ENCODE results near the gene EHMT2.
A peak's percentile ranks its signal among the peaks of the same experiment; 100 is the strongest.

EHMT2 gene

GRCh38 chr6:31837369-31838113, 60.0 kb downstream of the EHMT2 start:
- DNase-seq (ENCODE audit: low read depth): no peak
- peak overlapping the region; percentile 97 for H3K4me3 ChIP-seq (ENCODE audit: low read depth, low read length)
- TF ChIP-seq CTCF (conservative IDR thresholded peaks at IDR 0.05; ENCODE audit: low read depth, low read length): no peak

GRCh38 chr6:31836474-31837368, 60.8 kb downstream of the EHMT2 start:
- H3K4me3 ChIP-seq (ENCODE audit: low read depth, low read length): peak overlapping the region; percentile 97
- TF ChIP-seq CTCF (conservative IDR thresholded peaks at IDR 0.05; ENCODE audit: low read depth, low read length): peak; percentile 42
- DNase-seq (ENCODE audit: low read depth): peak; percentile 69

- H3K4me3 ChIP-seq (ENCODE audit: low read depth, low read length): peak overlapping the region; percentile 97
- DNase-seq (ENCODE audit: low read depth): peak; percentile 23
- no peak for TF ChIP-seq CTCF (conservative IDR thresholded peaks at IDR 0.05; ENCODE audit: low read depth, low read length)
These were observed 61.4 kb downstream of the EHMT2 start for GRCh38 chr6:31836047-31836473.

- H3K4me3 ChIP-seq (ENCODE audit: low read depth, low read length): peak overlapping the region; percentile 97
- DNase-seq (ENCODE audit: low read depth): peak; percentile 86
- TF ChIP-seq CTCF (conservative IDR thresholded peaks at IDR 0.05; ENCODE audit: low read depth, low read length): no peak
These were observed 62.9 kb downstream of the EHMT2 start for GRCh38 chr6:31834367-31835250.

- no peak overlapping the region for H3K4me3 ChIP-seq (ENCODE audit: low read depth, low read length)
- no peak for TF ChIP-seq CTCF (conservative IDR thresholded peaks at IDR 0.05; ENCODE audit: low read depth, low read length)
- DNase-seq (ENCODE audit: low read depth): no peak
These were observed 65.9 kb downstream of the EHMT2 start for GRCh38 chr6:31831350-31832215.

GRCh38 chr6:31830886-31831335, 66.6 kb downstream of the EHMT2 start:
- no peak for TF ChIP-seq CTCF (conservative IDR thresholded peaks at IDR 0.05; ENCODE audit: low read depth, low read length)
- H3K4me3 ChIP-seq (ENCODE audit: low read depth, low read length): peak overlapping the region; percentile 69
- DNase-seq (ENCODE audit: low read depth): no peak
